Measurements from ENCODE around the gene SRGAP2C.
"Not testable (repeated sequence)": the region's sequence is repeated elsewhere in the genome, so short reads cannot be mapped to it uniquely, and the experiment has no call there.

The SRGAP2C gene

DNA sequence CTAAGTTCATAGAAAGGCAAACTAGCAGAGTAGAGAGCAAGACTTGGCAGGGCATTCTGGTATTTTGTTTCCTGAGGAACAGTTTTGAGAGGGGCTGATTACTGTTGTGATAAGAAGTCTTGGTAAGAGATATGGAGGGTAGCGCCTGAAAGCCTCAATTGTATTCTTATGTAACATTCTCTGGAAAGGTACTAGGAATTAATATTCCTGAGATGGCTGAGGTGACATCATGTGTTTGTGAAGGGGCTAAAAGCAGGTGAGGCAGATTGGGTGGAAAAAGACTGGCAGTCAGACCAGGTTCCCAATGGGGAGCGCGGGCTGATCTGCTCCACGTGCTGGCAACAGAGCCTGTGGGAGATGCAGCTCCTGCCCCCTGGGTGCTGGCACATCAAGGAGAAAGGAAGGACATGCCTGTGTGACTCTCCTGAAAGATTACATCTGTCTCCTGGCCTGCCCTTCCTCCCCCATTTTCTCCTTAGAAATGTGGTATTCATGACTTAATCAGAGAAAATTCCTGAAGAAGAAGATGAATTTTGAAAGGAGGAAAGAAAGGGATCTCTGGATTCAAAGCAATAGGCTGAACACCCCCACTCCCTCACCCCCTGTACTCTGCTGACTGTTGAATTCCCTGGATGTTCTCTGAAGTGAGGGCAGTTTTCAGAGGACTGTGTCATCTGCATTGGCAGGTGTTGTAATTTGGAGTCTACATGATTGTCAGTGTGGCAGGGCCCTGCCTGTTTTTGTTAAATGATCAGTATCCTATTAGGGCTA is 94.2 kb downstream of the SRGAP2C start:
- not testable (repeated sequence) for DNase-seq (ENCODE audit: low read depth in 2 of 2)

- DNase-seq (ENCODE audit: low read depth in 2 of 2), result not testable (repeated sequence)
Observed at GRCh38 chr1:121279548-121279898, 94.7 kb downstream of the SRGAP2C start.

- not testable (repeated sequence) for DNase-seq (ENCODE audit: low read depth in 2 of 2)
Observed at GRCh38 chr1:121280699-121281317, 96.0 kb downstream of the SRGAP2C start.

DNA sequence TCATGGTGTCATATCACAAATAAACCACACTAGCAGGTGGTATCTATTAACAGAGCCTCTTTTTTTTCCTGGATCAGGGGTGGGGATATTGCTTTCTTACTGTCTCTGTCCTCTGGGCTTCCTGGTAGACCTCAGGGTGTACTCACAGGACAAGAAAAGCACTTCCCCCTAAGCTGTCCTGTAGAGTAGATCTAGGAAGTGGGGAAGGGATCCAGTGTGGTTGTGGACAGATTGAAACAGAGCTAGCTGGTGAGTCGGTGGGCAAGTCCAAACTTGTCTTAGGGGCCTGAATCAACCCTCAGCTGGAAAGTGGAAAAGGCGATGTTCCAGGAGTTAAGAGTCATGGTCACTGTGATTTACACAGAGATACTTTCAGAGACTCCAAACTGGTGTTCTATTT is 96.7 kb downstream of the SRGAP2C start:
- DNase-seq (ENCODE audit: low read depth in 2 of 2), result not testable (repeated sequence)

GRCh38 chr1:121283587-121284180 is 98.9 kb downstream of the SRGAP2C start:
- not testable (repeated sequence) for DNase-seq (ENCODE audit: low read depth in 2 of 2)

DNA sequence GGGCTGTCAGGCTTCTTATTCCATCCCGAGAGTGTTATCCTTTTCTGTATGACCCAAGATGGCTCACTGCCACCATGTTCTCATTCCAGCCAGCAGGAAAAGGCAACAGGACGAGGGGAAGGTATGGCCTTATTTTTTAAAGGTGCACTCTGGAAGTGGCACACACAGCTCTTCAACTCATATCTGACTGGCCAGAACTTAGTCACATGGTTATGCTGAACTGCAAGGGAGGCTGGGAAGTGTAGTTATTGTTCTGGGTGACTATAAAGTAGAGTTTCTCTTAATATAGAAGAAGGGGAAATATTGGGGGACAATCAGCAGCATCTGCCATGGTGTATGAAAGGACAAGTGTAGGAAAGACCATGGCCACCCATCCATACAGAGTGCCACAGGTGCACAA is 107.8 kb downstream of the SRGAP2C start:
- DNase-seq (ENCODE audit: low read depth in 2 of 2), result not testable (repeated sequence)

DNA sequence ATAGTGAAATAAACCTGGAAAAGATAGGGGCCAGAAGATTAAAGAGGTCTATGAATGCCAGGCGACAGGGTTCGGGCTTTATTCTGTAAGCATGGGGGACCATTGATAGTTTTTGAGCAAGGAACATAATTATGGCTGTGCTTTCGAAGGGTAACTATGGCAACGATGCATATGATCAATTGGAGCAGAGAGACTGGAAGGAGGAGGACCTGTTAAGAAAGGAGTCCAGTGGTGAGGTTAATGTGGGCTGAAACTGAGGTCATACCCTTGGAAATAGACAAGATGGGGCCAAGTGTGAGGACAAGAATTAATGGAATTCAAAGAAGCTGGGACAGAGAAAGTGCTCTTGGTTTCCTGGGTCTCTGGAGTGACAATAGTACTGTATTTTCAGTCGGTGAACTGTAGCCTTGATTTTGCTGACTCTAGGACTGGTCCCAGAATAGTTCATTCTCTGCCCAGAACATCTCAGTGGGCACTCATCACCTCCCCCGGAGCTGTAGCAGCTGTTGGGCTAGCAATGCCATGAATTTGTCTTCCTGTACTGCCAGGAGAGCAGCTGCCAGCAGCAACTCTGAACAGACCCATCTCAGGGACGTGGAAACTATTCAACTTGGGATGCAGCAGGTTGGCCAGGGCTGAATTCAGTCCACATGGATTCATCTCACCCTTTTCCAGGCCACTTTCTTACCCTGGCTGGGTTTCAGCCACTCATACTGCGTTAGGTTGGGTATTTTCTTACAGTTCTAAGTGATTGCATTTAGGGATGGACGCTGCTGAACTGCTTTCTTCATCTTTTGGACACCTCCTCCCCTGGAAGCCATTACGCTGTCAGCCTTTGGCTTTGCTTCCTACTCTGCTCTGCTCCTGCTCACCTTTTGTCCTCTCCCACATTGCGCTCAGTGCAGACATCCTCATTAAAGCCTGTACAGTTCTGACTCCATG is 108.8 kb downstream of the SRGAP2C start:
- not testable (repeated sequence) for DNase-seq (ENCODE audit: low read depth in 2 of 2)

GRCh38 chr1:121294205-121294570 is 109.4 kb downstream of the SRGAP2C start:
- not testable (repeated sequence) for DNase-seq (ENCODE audit: low read depth in 2 of 2)

- not testable (repeated sequence) for DNase-seq (ENCODE audit: low read depth in 2 of 2)
Observed at GRCh38 chr1:121296563-121296962, 111.8 kb downstream of the SRGAP2C start.

DNA sequence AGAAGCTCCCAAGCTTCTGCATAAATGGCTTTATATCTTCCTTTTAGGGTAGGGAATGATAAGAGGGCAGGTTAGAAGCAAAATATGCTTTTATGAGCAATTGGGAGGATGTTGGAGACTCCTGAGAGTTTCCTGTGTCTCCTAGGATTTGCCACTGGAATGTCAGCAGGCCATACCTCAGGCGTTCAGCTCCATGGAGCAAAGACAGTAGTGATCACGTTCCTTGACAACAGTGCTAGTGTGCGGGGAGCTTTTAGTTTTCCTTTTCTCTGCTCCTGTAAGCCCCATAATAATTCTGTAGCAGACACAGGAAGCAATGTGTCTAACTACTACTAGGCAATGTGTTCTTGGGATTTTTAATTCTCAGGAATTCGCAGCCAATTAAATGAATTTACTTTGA is 113.8 kb downstream of the SRGAP2C start:
- DNase-seq (ENCODE audit: low read depth in 2 of 2), result not testable (repeated sequence)

- DNase-seq (ENCODE audit: low read depth in 2 of 2), result not testable (repeated sequence)
Observed at GRCh38 chr1:121299514-121300149, 114.9 kb downstream of the SRGAP2C start.

GRCh38 chr1:121301876-121302275 is 117.1 kb downstream of the SRGAP2C start:
- not testable (repeated sequence) for DNase-seq (ENCODE audit: low read depth in 2 of 2)

- DNase-seq (ENCODE audit: low read depth in 2 of 2), result not testable (repeated sequence)
Observed at GRCh38 chr1:121307759-121308158, 123.0 kb downstream of the SRGAP2C start.

DNA sequence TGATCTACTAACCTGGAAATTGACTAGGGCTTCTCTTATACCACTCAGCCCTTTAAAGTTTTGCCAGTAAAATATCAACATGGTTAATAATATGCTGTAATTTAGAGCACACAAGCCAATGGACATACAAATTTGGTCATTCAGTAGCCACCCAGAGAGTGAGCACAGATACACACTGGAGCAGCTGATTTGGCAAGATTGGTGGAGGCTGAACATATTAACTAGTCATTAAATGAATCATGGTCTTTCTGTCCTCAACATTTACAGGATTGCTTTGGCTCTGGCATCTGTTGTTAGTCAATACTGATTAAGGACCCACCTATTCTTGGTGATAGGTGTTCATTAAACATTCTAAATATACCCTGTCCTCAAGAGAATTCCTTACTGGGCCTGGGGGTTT is 130.7 kb downstream of the SRGAP2C start:
- DNase-seq (ENCODE audit: low read depth in 2 of 2), result not testable (repeated sequence)

DNA sequence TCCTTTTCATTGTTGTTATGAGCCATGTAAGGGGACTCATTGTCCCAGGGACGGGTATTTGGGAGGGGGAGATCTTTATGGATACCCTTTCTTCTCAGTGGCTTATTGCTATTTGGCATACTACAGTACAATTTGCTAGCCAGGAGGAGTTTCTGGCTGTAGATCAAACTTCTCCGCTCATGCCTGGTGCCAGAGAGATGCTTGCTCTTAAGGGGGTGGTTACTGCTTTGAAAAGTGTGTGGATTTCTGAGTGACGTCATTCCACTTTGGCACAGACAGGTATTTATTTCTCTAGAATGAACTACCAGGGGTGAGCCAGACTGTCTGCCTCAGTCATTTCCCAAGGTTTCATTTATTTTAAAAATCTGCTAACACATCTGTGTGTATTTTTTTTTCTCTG is 131.3 kb downstream of the SRGAP2C start:
- not testable (repeated sequence) for DNase-seq (ENCODE audit: low read depth in 2 of 2)

DNA sequence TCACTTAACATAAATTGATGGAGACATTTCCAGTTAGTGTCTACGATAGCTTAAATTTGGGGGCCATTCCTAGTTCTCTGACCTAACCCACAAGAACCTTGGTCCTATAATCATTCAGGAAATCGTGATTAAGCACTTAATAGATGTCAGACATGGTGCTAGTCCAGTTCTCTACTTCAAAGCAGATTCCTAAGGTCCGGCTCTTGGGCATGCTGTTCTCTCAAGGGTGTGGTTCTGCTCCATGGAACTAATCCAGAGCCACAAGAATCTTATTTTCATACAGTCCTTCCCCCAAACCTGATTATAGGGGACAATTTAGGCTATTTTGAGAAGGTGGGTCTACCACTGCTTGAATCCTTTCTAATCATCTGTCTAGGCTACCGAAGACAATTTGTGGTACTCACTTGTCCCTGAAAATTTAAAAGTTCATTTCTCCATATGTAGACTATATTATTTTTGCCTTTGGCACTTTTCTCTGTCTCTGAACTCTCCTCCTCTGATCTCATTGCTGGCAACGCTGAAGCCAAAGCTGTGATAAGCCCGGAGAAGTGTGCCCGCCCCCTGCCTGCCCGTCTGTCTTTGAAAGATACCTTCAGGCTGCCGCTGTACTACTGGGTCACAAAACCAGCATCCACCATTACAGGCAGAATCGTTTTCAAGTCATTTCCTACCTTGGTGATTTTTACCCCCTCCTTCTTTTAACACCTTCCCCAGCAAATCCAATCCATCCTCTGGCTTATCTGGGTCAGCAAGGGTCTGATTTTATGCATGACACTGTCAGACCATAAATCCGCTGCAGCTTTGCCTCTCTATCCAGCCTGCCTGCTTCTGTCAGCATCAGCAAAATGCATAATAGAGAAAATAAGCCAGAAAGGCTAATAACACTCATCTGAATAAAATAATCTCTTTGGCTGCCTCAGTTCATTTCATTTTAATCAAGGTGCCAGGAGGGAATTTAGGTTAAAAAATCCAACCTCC is 133.0 kb downstream of the SRGAP2C start:
- not testable (repeated sequence) for DNase-seq (ENCODE audit: low read depth in 2 of 2)

GRCh38 chr1:121318687-121319086 is 133.9 kb downstream of the SRGAP2C start:
- not testable (repeated sequence) for DNase-seq (ENCODE audit: low read depth in 2 of 2)

DNA sequence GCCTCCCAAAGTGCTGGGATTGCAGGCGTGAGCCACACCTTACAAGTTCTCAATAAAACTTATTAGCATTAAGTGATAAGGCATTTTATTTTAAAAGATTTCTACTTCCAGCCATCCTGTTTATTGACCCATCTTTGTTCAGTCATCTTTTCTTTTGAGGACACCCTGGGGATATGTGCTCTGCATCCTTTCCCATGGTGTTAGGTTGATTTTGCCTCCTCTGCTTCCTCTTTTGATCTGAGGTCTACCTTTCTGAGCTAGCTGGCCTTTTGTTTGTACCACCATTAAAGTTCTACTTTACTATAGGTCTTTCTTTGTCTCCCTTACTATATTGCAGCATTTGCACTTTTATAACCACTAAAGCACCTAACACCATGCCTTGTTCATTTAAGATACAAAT is 136.9 kb downstream of the SRGAP2C start:
- DNase-seq (ENCODE audit: low read depth in 2 of 2), result not testable (repeated sequence)

- not testable (repeated sequence) for DNase-seq (ENCODE audit: low read depth in 2 of 2)
Observed at GRCh38 chr1:121324726-121325125, 140.0 kb downstream of the SRGAP2C start.

- DNase-seq (ENCODE audit: low read depth in 2 of 2), result not testable (repeated sequence)
Observed at GRCh38 chr1:121332141-121332540, 147.4 kb downstream of the SRGAP2C start.

Data from stimulated activated CD4-positive, alpha-beta T cell treated with anti-CD3 and anti-CD28 coated beads, Interleukin-1b, Interleukin-23, amount 100 ng/mL, for 1 hour (primary cell).